GM13977 (cell line): ENCODE results near the gene GBP1.

ENCODE experiments used
- DNase-seq: peaks from one replicate; pipeline ENCODE4 v3.0.0; 2012; ENCODE audit warnings: low spot score
- CTCF ChIP-seq: IDR thresholded peaks from 2 replicates; pipeline ENCODE4 v1.5.1; 2012; ENCODE audit warnings: mild to moderate bottlenecking, control low read depth; ENCODE audit not compliant: insufficient read depth; ENCODE audit errors: extremely low read depth, missing control alignments
- in situ Hi-C: fragments of 300-500 bp; cut with MboI; formaldehyde crosslinking; loops from one replicate; pipeline ENCODE4 v1.12.0; 2022; ENCODE audit warnings: low sequenced_read_pairs, low pct_unique_long_range_greater_than_20kb, mixed read lengths, inconsistent platforms; ENCODE audit not compliant: unreplicated experiment

GBP1 gene

GRCh38 chr1:89065079-89065868 is at the start of gene GBP1:
GBP1 (minus strand) TSS chr1:89065208; CDS start chr1:89063234, 1,974 bp downstream.
- no peak for TF ChIP-seq CTCF
- no peak for DNase-seq
- in situ Hi-C loops = no loop called here

GRCh38 chr1:89114662-89115061 is 49.7 kb upstream of the GBP1 start:
- TF ChIP-seq CTCF = no peak
- no peak for DNase-seq
- in situ Hi-C loops = no loop called here

GRCh38 chr1:89112871-89113613 is 48.0 kb upstream of the GBP1 start:
- no peak for TF ChIP-seq CTCF
- no peak for DNase-seq
- in situ Hi-C loops = no loop called here

GRCh38 chr1:89104687-89105086 is 39.7 kb upstream of the GBP1 start:
- no peak for DNase-seq
- no peak for TF ChIP-seq CTCF
- in situ Hi-C loops = no loop called here

GRCh38 chr1:89104147-89104546 is 39.1 kb upstream of the GBP1 start:
- no peak for TF ChIP-seq CTCF
- DNase-seq = no peak
- in situ Hi-C loops = no loop called here

- TF ChIP-seq CTCF = no peak
- DNase-seq = no peak
- in situ Hi-C loops = no loop called here
These were observed 37.0 kb upstream of the GBP1 start for GRCh38 chr1:89102021-89102420.
